SK-N-SH (cell line): ENCODE results near the gene SLC22A13. TPM values are rescaled to one million over a fixed set of nuclear protein-coding genes. Genes with fewer than 3 reads are reported as not detected.

Source experiments
- CTCF ChIA-PET: fragments of 300-600, 350-600 bp; formaldehyde crosslinking; extraction: SDS; loops from one replicate; lab custom pipeline; 2021; lab: Yijun Ruan, JAX
- POLR2A ChIA-PET: fragments of 350-600 bp; sonication (Branson Sonifier 250); formaldehyde crosslinking; extraction: SDS; loops from one replicate; lab custom pipeline; 2020; ENCODE audit warnings: antibody characterized with exemption, inconsistent platforms; lab: Yijun Ruan, JAX
- DNase-seq: peaks from one replicate; pipeline ENCODE4 v3.0.0; 2012
- H2AFZ ChIP-seq: fragments of 200-600 bp; sonication (generic); 2 replicates; pipeline ENCODE4 v1.8.1; 2016; ENCODE audit warnings: antibody characterized with exemption, mild to moderate bottlenecking, low read depth
- H3F3A ChIP-seq: fragments of 200-600 bp; sonication (generic); replicated peaks from 2 replicates; pipeline ENCODE3; 2016; ENCODE audit warnings: antibody characterized with exemption, mild to moderate bottlenecking; ENCODE audit not compliant: insufficient read depth
- H3K27ac ChIP-seq, 2 experiments: fragments of 200-500 bp in 1 of 2; fragments of 200-600 bp in 1 of 2; sonication (Bioruptor generic) in 1 of 2; sonication (generic), shearing (Covaris generic) in 1 of 2; 2 replicates each; pipeline versions ENCODE4 v1.5.1 to v1.6.1; 2014 to 2016; ENCODE audit warnings: low read depth in 2 of 2, inconsistent platforms in 1 of 2, low read length in 1 of 2, mild to moderate bottlenecking in 1 of 2, mixed read lengths in 1 of 2
- H3K27me3 ChIP-seq: fragments of 200-600 bp; sonication (generic), shearing (Covaris generic); 2 replicates; pipeline ENCODE4 v1.6.1; 2016; ENCODE audit warnings: mixed run types; ENCODE audit not compliant: insufficient read depth
- H3K36me3 ChIP-seq, 2 experiments: fragments of 200-500 bp in 1 of 2; fragments of 200-600 bp in 1 of 2; sonication (Bioruptor generic) in 1 of 2; sonication (generic) in 1 of 2; replicated peaks in 1 of 2; 2 replicates each; pipeline versions ENCODE3 to v1.5.1; 2014 to 2016; ENCODE audit warnings: low read length in 1 of 2, mild to moderate bottlenecking in 1 of 2; ENCODE audit not compliant: insufficient read depth in 2 of 2, control insufficient read depth in 1 of 2
- H3K4me1 ChIP-seq, 2 experiments: fragments of 200-500 bp in 1 of 2; fragments of 200-600 bp in 1 of 2; sonication (Bioruptor generic) in 1 of 2; sonication (generic), shearing (Covaris generic) in 1 of 2; 2 replicates each; pipeline versions ENCODE4 v1.5.1 to v1.6.1; 2014 to 2016; ENCODE audit warnings: low read depth in 1 of 2, low read length in 1 of 2, mixed run types in 1 of 2; ENCODE audit not compliant: insufficient read depth in 2 of 2, control insufficient read depth in 1 of 2
- H3K4me2 ChIP-seq: fragments of 200-600 bp; sonication (generic), shearing (Covaris generic); 2 replicates; pipeline ENCODE4 v1.6.1; 2017; ENCODE audit warnings: mixed run types
- H3K4me3 ChIP-seq, 2 experiments: fragments of 200-500 bp in 1 of 2; fragments of 200-600 bp in 1 of 2; sonication (Bioruptor generic) in 1 of 2; sonication (generic), shearing (Covaris generic) in 1 of 2; 2 replicates each; pipeline versions ENCODE4 v1.5.1 to v1.8.1; 2014 to 2016; ENCODE audit warnings: low read depth in 2 of 2, inconsistent platforms in 1 of 2, low read length in 1 of 2, mild to moderate bottlenecking in 1 of 2, mixed read lengths in 1 of 2, moderate library complexity in 1 of 2
- H3K79me2 ChIP-seq: fragments of 200-600 bp; sonication (generic); 2 replicates; pipeline ENCODE4 v1.8.1; 2017; ENCODE audit warnings: mild to moderate bottlenecking; ENCODE audit not compliant: insufficient read depth
- H3K9ac ChIP-seq: fragments of 200-600 bp; sonication (generic); 2 replicates; pipeline ENCODE4 v1.6.1; 2017; ENCODE audit warnings: mixed run types
- H3K9me2 ChIP-seq: fragments of 200-600 bp; sonication (generic); 2 replicates; pipeline ENCODE4 v1.6.1; 2017; ENCODE audit warnings: mixed run types
- H3K9me3 ChIP-seq: fragments of 200-600 bp; sonication (generic); 2 replicates; pipeline ENCODE4 v1.6.1; 2017; ENCODE audit warnings: mixed run types, mild to moderate bottlenecking, moderate library complexity
- H4K20me1 ChIP-seq: fragments of 200-600 bp; sonication (generic); 2 replicates; pipeline ENCODE4 v1.6.1; 2017; ENCODE audit warnings: mild to moderate bottlenecking, mixed run types; ENCODE audit not compliant: insufficient read depth
- CHD2 ChIP-seq: fragments of 150-350 bp; IDR thresholded peaks from 2 replicates; pipeline ENCODE4 v1.6.1; 2018; ENCODE audit warnings: low read length; ENCODE audit not compliant: partially characterized antibody
- FOSL2 ChIP-seq: IDR thresholded peaks from 2 replicates; pipeline ENCODE4 v1.4.0; 2012; ENCODE audit warnings: low read depth, mild to moderate bottlenecking, moderate library complexity, borderline replicate concordance
- FOXJ3 ChIP-seq: sonication (generic); formaldehyde crosslinking; IDR thresholded peaks from 2 replicates; pipeline ENCODE4 v1.5.1; 2020; ENCODE audit warnings: mild to moderate bottlenecking, missing genetic modification reagents
- GABPA ChIP-seq: IDR thresholded peaks from 2 replicates; pipeline ENCODE4 v1.4.0; 2012; ENCODE audit warnings: low read depth, mild to moderate bottlenecking
- JUND ChIP-seq: IDR thresholded peaks from 2 replicates; pipeline ENCODE4 v1.4.0; 2012
- NFIC ChIP-seq: IDR thresholded peaks from 2 replicates; pipeline ENCODE4 v1.4.0; 2012; ENCODE audit warnings: borderline replicate concordance
- RAD21 ChIP-seq: IDR thresholded peaks from 2 replicates; pipeline ENCODE4 v1.6.1; 2012; ENCODE audit warnings: mild to moderate bottlenecking, low read length
- SIN3A ChIP-seq: IDR thresholded peaks from 2 replicates; pipeline ENCODE4 v1.6.1; 2012; ENCODE audit warnings: low read depth, mild to moderate bottlenecking, low read length, moderate library complexity, borderline replicate concordance
- YY1 ChIP-seq: IDR thresholded peaks from 2 replicates; pipeline ENCODE4 v1.4.0; 2012; ENCODE audit warnings: low read depth, mild to moderate bottlenecking
- WGBS: methylation state at CpG from one replicate; pipeline ENCODE4 v1.1.6; 2017; ENCODE audit warnings: low lambda C conversion rate; 5-methylcytosine and 5-hydroxymethylcytosine counted together
- polyA plus RNA-seq, 3 experiments: library from polyadenylated mRNA; depleted of rRNA; stranded (reverse); fragments of >200 nt; gene quantifications; 2 replicates each; pipeline ENCODE4 v1.2.3, GENCODE V29; 2012
- TF ChIP-seq, protein P1 (sequence below): fragments of 150-350 bp; IDR thresholded peaks from 2 replicates; pipeline ENCODE4 v1.6.1; 2016; ENCODE audit warnings: mild to moderate bottlenecking, low read depth, low read length
- TF ChIP-seq, protein P2 (sequence below): IDR thresholded peaks from 2 replicates; pipeline ENCODE4 v1.6.1; 2012; ENCODE audit warnings: mild to moderate bottlenecking, low read depth, low read length, moderate library complexity
- TF ChIP-seq, protein P3 (sequence below): fragments of 200-600 bp; sonication (generic); IDR thresholded peaks from 2 replicates; pipeline ENCODE4 v1.6.1; 2017; ENCODE audit warnings: antibody characterized with exemption, mild to moderate bottlenecking, moderate library complexity

Gene SLC22A13
- polyA plus RNA-seq, 1 of the 3 experiments (the other 2 are of a cell fraction), result 0.08 TPM

DNA sequence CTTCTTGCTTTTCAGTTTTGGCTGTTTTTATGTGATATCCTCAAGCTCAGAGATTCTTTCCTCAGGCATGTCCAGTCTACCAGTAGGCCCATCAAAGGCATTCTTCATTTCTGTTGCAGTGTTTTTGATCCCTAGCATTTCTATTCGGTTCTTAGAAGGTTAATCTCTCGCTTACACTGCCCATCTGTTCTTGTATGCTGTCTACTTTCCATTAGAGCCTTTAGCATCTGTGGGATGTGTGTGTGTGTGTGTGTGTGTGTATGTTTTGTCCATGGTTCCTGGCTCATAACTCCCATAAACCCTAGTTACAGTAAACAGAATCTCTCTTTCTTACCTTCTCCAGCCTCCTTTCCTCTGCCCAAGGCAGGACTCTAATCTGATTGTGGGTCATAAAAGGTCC is 5.1 kb upstream of the SLC22A13 start:
- ChIA-PET CTCF (no interaction called here), POLR2A (no interaction called here)
- Histone ChIP-seq H3K9me3 (no peaks in the 10 kb centered on the region), H4K20me1 (no peaks in the 10 kb centered on the region), H3K4me1 (peaks cover 0 to 15% of the 10 kb centered on the region in 2 experiments; a peak in 2 of 4 replicates), H3K79me2 (peaks cover 5% of the 10 kb centered on the region; the same call in 1 of the 2 replicates), H3F3A (peaks cover 4% of the 10 kb centered on the region), H3K27me3 (no peaks in the 10 kb centered on the region), H3K4me2 (no peak overlapping the region), H3K4me3 (no peak overlapping the region), H3K36me3 (peaks cover 14 to 36% of the 10 kb centered on the region in 2 experiments), H3K9ac (no peak overlapping the region), H2AFZ (no peak overlapping the region), H3K9me2 (no peaks in the 10 kb centered on the region), H3K27ac (no peak overlapping the region)
- TF ChIP-seq YY1 (no peak), SIN3A (no peak)
- TF ChIP-seq, protein P1, sequence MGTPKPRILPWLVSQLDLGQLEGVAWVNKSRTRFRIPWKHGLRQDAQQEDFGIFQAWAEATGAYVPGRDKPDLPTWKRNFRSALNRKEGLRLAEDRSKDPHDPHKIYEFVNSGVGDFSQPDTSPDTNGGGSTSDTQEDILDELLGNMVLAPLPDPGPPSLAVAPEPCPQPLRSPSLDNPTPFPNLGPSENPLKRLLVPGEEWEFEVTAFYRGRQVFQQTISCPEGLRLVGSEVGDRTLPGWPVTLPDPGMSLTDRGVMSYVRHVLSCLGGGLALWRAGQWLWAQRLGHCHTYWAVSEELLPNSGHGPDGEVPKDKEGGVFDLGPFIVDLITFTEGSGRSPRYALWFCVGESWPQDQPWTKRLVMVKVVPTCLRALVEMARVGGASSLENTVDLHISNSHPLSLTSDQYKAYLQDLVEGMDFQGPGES, result no peak
- TF ChIP-seq, protein P2, sequence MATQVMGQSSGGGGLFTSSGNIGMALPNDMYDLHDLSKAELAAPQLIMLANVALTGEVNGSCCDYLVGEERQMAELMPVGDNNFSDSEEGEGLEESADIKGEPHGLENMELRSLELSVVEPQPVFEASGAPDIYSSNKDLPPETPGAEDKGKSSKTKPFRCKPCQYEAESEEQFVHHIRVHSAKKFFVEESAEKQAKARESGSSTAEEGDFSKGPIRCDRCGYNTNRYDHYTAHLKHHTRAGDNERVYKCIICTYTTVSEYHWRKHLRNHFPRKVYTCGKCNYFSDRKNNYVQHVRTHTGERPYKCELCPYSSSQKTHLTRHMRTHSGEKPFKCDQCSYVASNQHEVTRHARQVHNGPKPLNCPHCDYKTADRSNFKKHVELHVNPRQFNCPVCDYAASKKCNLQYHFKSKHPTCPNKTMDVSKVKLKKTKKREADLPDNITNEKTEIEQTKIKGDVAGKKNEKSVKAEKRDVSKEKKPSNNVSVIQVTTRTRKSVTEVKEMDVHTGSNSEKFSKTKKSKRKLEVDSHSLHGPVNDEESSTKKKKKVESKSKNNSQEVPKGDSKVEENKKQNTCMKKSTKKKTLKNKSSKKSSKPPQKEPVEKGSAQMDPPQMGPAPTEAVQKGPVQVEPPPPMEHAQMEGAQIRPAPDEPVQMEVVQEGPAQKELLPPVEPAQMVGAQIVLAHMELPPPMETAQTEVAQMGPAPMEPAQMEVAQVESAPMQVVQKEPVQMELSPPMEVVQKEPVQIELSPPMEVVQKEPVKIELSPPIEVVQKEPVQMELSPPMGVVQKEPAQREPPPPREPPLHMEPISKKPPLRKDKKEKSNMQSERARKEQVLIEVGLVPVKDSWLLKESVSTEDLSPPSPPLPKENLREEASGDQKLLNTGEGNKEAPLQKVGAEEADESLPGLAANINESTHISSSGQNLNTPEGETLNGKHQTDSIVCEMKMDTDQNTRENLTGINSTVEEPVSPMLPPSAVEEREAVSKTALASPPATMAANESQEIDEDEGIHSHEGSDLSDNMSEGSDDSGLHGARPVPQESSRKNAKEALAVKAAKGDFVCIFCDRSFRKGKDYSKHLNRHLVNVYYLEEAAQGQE, result no peak
- no peak for DNase-seq
- WGBS, result 96% methylated on average over 2 of the region's 2 CpGs

DNA sequence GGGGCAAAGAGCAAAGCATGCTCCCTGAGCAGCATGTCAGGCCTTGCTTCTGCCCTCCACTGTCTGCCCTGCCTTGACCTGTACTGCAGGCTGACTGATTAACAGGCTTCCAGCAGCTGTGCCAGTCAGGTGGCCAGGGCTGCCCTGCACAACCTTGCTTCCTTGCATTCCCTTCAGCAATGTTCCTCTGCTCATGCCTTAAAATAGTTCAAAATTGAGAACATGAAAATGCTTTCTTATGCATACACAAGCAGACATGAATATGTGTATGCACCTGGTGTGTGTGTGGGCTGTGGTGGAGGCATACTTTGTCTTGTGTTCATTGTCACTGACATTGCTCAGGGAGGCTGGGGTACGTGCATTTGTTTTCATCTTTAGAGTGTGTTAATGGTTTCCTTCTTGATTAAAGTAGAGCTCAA is 1.2 kb upstream of the SLC22A13 start:
- Histone ChIP-seq H3K79me2 (no peaks in the 10 kb centered on the region), H3K4me2 (no peak overlapping the region), H3K27me3 (no peaks in the 10 kb centered on the region), H3K4me1 (peaks cover 0 to 27% of the 10 kb centered on the region in 2 experiments; a peak in 1 of 4 replicates), H3K4me3 (no peak overlapping the region), H3K9ac (no peak overlapping the region), H3F3A (no peaks in the 10 kb centered on the region), H3K27ac (no peak overlapping the region; a peak in 1 of 4 replicates), H2AFZ (no peak overlapping the region), H3K36me3 (peaks cover 0 to 9% of the 10 kb centered on the region in 2 experiments), H3K9me2 (no peaks in the 10 kb centered on the region), H4K20me1 (no peaks in the 10 kb centered on the region), H3K9me3 (no peaks in the 10 kb centered on the region)
- POLR2A ChIA-PET, result no interaction called here
- no CpG with 5 or more reads among the region's 1 CpG for WGBS
- DNase-seq, result no peak
- no peak for TF ChIP-seq GABPA
- TF ChIP-seq JUND, result no peak
- TF ChIP-seq FOXJ3 (CRISPR knock-in tag), result no peak
- no peak for TF ChIP-seq NFIC
- TF ChIP-seq, protein P3, sequence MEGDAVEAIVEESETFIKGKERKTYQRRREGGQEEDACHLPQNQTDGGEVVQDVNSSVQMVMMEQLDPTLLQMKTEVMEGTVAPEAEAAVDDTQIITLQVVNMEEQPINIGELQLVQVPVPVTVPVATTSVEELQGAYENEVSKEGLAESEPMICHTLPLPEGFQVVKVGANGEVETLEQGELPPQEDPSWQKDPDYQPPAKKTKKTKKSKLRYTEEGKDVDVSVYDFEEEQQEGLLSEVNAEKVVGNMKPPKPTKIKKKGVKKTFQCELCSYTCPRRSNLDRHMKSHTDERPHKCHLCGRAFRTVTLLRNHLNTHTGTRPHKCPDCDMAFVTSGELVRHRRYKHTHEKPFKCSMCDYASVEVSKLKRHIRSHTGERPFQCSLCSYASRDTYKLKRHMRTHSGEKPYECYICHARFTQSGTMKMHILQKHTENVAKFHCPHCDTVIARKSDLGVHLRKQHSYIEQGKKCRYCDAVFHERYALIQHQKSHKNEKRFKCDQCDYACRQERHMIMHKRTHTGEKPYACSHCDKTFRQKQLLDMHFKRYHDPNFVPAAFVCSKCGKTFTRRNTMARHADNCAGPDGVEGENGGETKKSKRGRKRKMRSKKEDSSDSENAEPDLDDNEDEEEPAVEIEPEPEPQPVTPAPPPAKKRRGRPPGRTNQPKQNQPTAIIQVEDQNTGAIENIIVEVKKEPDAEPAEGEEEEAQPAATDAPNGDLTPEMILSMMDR, result no peak
- TF ChIP-seq RAD21, result no peak
- TF ChIP-seq CHD2, result no peak
- TF ChIP-seq FOSL2, result no peak
- CTCF ChIA-PET, result no interaction called here
